Nucleus accumbens (tissue), 56 donors: ENCODE measurements around the gene KATNAL1.

Source experiments
- DNase-seq, 56 donors: peaks; one replicate each; lab custom pipeline; 2025; lab: John Stamatoyannopoulos, UW

KATNAL1 gene

GRCh38 chr13:30334663-30335386 is 27.5 kb upstream of the KATNAL1 start:
- DNase-seq: peak in 8 of 56 donors; percentile 4 to 42 (median 13)

- no peak for DNase-seq
These were observed 26.3 kb upstream of the KATNAL1 start for GRCh38 chr13:30333616-30334015.

- DNase-seq: no peak
These were observed 25.2 kb upstream of the KATNAL1 start for GRCh38 chr13:30332456-30333143.

GRCh38 chr13:30331331-30331771 is 24.0 kb upstream of the KATNAL1 start:
- DNase-seq: peak in 3 of 56 donors; percentile 9 to 30 (median 30)

GRCh38 chr13:30329009-30329585 is 21.7 kb upstream of the KATNAL1 start:
- DNase-seq: no peak

GRCh38 chr13:30325668-30326067 is 18.3 kb upstream of the KATNAL1 start:
- DNase-seq: no peak

- no peak for DNase-seq
These were observed 16.2 kb upstream of the KATNAL1 start for GRCh38 chr13:30323524-30323923.

- no peak for DNase-seq
These were observed 15.1 kb upstream of the KATNAL1 start for GRCh38 chr13:30322428-30322827.

- no peak for DNase-seq
These were observed 13.9 kb upstream of the KATNAL1 start for GRCh38 chr13:30321256-30321655.

GRCh38 chr13:30319655-30320054 is 12.3 kb upstream of the KATNAL1 start:
- peak in 18 of 56 donors; percentile 7 to 49 (median 28) for DNase-seq

GRCh38 chr13:30319130-30319529 is 11.8 kb upstream of the KATNAL1 start:
- no peak for DNase-seq

- no peak for DNase-seq
These were observed 10.7 kb upstream of the KATNAL1 start for GRCh38 chr13:30318026-30318425.

GRCh38 chr13:30314562-30314961 is 7.2 kb upstream of the KATNAL1 start:
- no peak for DNase-seq

GRCh38 chr13:30314069-30314468 is 6.7 kb upstream of the KATNAL1 start:
- DNase-seq: no peak

- DNase-seq: peak in 2 of 56 donors; percentile 17 to 19
These were observed 6.0 kb upstream of the KATNAL1 start for GRCh38 chr13:30313311-30313710.

GRCh38 chr13:30312904-30313303 is 5.6 kb upstream of the KATNAL1 start:
- no peak for DNase-seq

- DNase-seq: no peak
These were observed 1.2 kb upstream of the KATNAL1 start for GRCh38 chr13:30308548-30308947.

GRCh38 chr13:30307971-30308290 is 580 bp upstream of the KATNAL1 start:
- DNase-seq: no peak

- DNase-seq: peak in 51 of 56 donors; percentile 45 to 96 (median 90)
These were observed 573 bp downstream of the KATNAL1 start for GRCh38 chr13:30306762-30307193.

GRCh38 chr13:30305456-30305970 is 1.8 kb downstream of the KATNAL1 start:
- no peak for DNase-seq

- no peak for DNase-seq
These were observed 4.1 kb downstream of the KATNAL1 start for GRCh38 chr13:30303269-30303668.
